ENCODE measurements around the gene CFAP91.

Gene CFAP91

DNA sequence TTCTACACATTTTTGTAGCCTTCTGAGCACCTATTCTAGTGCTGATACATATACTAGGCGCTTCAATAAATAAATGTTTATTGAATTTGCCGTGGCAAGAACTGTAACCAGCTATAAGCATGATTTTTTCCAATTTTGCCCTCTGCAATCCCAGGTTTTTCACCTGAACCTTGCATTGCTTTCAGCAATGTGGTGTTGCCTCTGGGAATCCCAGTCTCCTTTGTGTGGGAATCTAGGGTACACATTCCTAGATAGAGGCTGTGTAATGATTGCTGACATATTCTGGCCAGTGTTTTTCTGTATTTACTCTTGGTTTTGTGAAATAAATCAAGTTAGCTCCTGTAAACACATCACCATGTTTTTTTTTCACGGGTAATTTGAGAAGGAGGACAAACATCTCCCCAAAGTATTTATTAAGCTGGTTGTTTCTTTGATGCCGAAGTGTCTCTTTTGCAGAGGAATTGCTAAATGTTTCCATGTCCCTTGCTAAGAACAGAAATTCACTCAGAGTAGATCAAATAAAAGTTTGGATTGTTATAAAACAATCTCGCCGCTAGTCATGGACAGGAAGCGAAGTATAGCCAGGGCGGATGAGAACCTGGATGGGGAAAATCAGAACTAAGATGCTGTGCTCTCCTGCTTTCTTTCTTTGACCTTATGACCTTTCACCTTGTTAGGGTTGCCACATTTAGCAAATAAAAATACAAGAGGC is 1.2 kb downstream of the CFAP91 start:
- Histone ChIP-seq H3K36me3 (no peaks in the 10 kb centered on the region), H3K4me3 (ENCODE audit: low read depth, low read length) (no peak overlapping the region), H3K27me3 (no peaks in the 10 kb centered on the region), H3K9me3 (no peaks in the 10 kb centered on the region), H3K4me1 (peaks cover 10% of the 10 kb centered on the region)
- TF ChIP-seq, protein P1, sequence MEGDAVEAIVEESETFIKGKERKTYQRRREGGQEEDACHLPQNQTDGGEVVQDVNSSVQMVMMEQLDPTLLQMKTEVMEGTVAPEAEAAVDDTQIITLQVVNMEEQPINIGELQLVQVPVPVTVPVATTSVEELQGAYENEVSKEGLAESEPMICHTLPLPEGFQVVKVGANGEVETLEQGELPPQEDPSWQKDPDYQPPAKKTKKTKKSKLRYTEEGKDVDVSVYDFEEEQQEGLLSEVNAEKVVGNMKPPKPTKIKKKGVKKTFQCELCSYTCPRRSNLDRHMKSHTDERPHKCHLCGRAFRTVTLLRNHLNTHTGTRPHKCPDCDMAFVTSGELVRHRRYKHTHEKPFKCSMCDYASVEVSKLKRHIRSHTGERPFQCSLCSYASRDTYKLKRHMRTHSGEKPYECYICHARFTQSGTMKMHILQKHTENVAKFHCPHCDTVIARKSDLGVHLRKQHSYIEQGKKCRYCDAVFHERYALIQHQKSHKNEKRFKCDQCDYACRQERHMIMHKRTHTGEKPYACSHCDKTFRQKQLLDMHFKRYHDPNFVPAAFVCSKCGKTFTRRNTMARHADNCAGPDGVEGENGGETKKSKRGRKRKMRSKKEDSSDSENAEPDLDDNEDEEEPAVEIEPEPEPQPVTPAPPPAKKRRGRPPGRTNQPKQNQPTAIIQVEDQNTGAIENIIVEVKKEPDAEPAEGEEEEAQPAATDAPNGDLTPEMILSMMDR (IDR thresholded peaks at IDR 0.05; ENCODE audit: low read depth, low read length), result no peak
- no peak for DNase-seq

DNA sequence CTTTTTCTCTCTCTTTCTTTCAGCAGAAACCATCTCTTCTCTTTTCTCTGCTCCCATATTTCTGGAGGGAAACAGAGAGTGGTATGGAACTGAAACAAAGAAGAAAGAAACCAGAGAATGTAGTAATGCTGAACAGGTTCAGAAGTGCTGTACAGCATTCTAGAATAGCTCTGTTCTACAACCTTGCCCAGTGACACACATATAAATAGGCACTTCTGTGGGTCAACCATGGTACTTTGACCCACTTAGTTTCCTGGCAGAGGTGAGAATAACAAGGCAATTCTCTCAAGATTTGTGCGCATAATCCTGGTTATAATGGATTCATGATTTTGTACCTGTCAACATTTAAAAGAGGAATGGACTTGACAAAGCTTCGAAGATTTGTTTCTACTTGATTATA is 12.3 kb downstream of the CFAP91 start:
- H3K9me3 ChIP-seq, result no peaks in the 10 kb centered on the region
- TF ChIP-seq, protein P1 (IDR thresholded peaks at IDR 0.05; ENCODE audit: low read depth, low read length), result no peak
- no peak overlapping the region for H3K4me3 ChIP-seq (ENCODE audit: low read depth, low read length)
- H3K36me3 ChIP-seq, result no peaks in the 10 kb centered on the region
- no peaks in the 10 kb centered on the region for H3K27me3 ChIP-seq
- DNase-seq, result no peak
- no peaks in the 10 kb centered on the region for H3K4me1 ChIP-seq

DNA sequence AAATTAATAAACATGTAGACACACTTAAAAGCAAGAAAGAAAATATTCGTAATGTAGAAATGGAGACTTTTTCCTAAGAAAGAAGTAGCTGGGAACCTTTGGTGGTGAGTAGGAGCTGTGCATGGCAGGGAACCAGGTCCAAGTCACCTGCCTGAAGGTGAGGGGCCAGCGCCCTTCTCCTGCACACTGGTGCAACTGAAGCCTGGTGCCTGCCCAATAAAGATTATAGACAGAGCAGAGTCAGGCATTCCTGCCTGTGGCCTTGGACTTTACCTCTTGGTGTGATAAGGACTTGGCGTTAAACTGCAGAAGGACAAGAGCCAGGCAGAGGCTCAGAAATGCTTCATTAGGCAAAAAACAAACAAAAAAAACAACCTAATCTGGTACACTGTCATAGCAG is 14.2 kb downstream of the CFAP91 start:
- Histone ChIP-seq H3K4me1 (no peaks in the 10 kb centered on the region), H3K9me3 (no peaks in the 10 kb centered on the region), H3K27me3 (no peaks in the 10 kb centered on the region), H3K4me3 (ENCODE audit: low read depth, low read length) (no peak overlapping the region), H3K36me3 (no peaks in the 10 kb centered on the region)
- no peak for DNase-seq
- TF ChIP-seq, protein P1 (IDR thresholded peaks at IDR 0.05; ENCODE audit: low read depth, low read length), result no peak

DNA sequence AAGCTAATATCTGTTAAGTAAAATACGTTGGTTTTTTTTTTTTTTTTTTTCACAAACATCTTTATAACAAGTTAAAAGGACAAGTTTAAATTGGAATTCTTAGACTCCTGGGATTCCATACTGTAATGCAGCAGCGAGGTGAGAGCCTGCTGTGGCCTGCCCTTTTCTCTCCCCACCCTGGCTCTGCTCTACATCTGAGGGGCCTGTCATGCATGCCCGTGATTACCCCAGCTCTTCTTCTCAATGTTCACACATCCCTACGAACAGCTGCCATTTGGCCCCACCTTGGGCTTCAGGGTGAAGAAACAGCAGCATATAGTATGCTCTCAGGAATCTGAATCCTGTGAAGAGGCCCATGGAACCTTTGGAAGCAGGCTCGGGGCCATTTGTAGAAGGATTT is 14.7 kb downstream of the CFAP91 start:
- no peaks in the 10 kb centered on the region for H3K36me3 ChIP-seq
- TF ChIP-seq, protein P1 (IDR thresholded peaks at IDR 0.05; ENCODE audit: low read depth, low read length), result no peak
- no peak overlapping the region for H3K4me3 ChIP-seq (ENCODE audit: low read depth, low read length)
- no peaks in the 10 kb centered on the region for H3K4me1 ChIP-seq
- no peaks in the 10 kb centered on the region for H3K27me3 ChIP-seq
- H3K9me3 ChIP-seq, result no peaks in the 10 kb centered on the region
- DNase-seq, result no peak

DNA sequence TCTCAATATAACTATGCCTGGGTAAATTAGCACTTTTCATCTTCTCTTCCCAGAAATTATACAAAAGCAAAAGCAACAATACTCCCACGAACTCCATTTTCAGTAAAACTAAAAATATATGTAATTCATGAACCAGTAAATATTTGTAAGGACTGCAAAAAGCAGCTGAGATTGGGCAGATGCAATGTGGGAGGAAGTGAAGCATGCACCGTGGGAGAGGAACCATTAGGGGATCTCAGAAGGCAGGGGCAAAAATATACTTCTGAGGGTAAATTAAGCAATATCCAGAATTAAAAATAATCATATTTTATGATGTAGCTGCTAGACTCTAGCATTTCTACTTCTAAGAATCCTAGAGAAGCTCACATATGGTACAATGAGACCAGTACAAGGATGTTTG is 20.2 kb downstream of the CFAP91 start:
- Histone ChIP-seq H3K4me1 (no peaks in the 10 kb centered on the region), H3K9me3 (no peaks in the 10 kb centered on the region), H3K36me3 (no peaks in the 10 kb centered on the region), H3K27me3 (no peaks in the 10 kb centered on the region), H3K4me3 (ENCODE audit: low read depth, low read length) (no peak overlapping the region)
- DNase-seq, result no peak
- TF ChIP-seq, protein P1 (IDR thresholded peaks at IDR 0.05; ENCODE audit: low read depth, low read length), result no peak

DNA sequence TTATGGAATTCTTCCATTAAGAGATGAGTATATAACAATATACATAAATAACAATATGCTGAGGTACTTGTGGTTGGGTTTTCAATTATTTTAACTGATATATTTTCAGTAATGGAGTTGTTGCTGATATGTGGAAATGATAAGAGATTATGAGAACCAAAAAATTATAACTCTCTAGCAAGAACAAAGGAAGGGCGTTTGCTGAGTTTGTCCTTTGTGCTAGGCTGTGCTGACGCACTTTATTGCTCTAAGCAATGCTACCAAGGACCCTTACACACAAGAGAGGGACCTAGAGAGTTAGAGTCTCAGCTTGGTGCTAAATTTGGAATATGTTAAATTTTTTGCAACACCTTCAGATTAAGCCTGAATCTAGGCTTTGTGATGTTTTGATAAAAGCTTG is 24.1 kb downstream of the CFAP91 start:
- no peaks in the 10 kb centered on the region for H3K9me3 ChIP-seq
- no peak overlapping the region for H3K4me3 ChIP-seq (ENCODE audit: low read depth, low read length)
- no peaks in the 10 kb centered on the region for H3K4me1 ChIP-seq
- DNase-seq, result no peak
- TF ChIP-seq, protein P1 (IDR thresholded peaks at IDR 0.05; ENCODE audit: low read depth, low read length), result no peak
- H3K36me3 ChIP-seq, result no peaks in the 10 kb centered on the region
- no peaks in the 10 kb centered on the region for H3K27me3 ChIP-seq

All from BE2C (cell line).